Measurements from ENCODE around the gene RANBP3L. TPM values are rescaled to one million over a fixed set of nuclear protein-coding genes. Genes with fewer than 3 reads are reported as not detected.

Gene RANBP3L
- total and polyA plus RNA-seq, 2 of the 4 experiments (the other 2 are of a cell fraction) = not detected

DNA sequence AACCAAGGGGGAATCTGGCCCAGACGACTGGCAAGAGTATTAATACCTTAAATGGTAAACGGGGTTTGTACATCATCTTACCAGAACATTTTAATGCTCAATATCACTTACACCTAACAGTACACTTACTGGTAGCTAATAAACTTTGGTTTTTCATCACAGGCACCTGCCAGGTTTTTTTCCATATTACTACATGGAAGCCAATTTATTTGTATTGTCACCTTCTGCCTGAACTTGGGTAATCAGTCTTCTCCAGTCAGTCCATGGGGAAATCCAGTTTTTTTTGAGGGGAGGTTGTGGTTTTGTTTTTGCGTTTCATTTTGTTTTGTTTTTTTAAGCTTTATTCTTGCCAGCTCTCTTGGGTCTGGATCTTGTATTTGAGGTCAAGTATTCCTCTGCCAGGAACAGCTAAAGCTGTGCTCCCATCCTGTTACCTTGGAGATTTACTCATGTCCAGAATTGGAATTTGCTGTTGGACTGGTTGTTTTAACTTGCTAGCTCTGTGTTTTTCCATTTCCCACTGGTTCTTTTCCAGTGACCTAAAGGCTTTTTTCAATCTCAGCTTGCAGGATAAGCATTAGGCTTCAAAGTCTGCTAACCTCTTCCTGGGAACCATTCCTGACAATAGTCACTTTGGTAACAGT, 48.9 kb downstream of the RANBP3L start:
- no peaks in the 10 kb centered on the region for H3K4me1 ChIP-seq (ENCODE audit: control insufficient read depth, insufficient read depth, low read length)
- no peak for ATAC-seq (ENCODE audit: low read depth)

More for the DNA sequence above, 48.9 kb downstream of the RANBP3L start:
- H2AK5ac ChIP-seq (ENCODE audit: low read depth, low read length) = no peak overlapping the region
- H4K91ac ChIP-seq (ENCODE audit: insufficient read depth, low read depth, low read length) = no peak overlapping the region
- no peak overlapping the region for H2BK120ac ChIP-seq (ENCODE audit: low read depth, low read length)
- no peaks in the 10 kb centered on the region for H4K20me1 ChIP-seq (ENCODE audit: insufficient read depth, low read length)
- no peak overlapping the region for H3K23ac ChIP-seq (ENCODE audit: low read depth, low read length)
- no peak overlapping the region for H2BK5ac ChIP-seq (ENCODE audit: low read depth, low read length, poor library complexity, severe bottlenecking)
- no peak overlapping the region for H3K56ac ChIP-seq (ENCODE audit: extremely low read depth, insufficient read depth, low read length)
- no peak for DNase-seq
- no peak overlapping the region for H4K8ac ChIP-seq (ENCODE audit: low read depth in 2 of 2, low read length in 2 of 2)
- H3K18ac ChIP-seq (ENCODE audit: low read depth, low read length) = no peak overlapping the region
- TF ChIP-seq BHLHE40 (IDR thresholded peaks at IDR 0.05; ENCODE audit: low read depth, low read length) = no peak
- TF ChIP-seq, protein P1, sequence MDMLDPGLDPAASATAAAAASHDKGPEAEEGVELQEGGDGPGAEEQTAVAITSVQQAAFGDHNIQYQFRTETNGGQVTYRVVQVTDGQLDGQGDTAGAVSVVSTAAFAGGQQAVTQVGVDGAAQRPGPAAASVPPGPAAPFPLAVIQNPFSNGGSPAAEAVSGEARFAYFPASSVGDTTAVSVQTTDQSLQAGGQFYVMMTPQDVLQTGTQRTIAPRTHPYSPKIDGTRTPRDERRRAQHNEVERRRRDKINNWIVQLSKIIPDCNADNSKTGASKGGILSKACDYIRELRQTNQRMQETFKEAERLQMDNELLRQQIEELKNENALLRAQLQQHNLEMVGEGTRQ (IDR thresholded peaks at IDR 0.05; ENCODE audit: low read depth, low read length) = no peak
- TF ChIP-seq CEBPB (IDR thresholded peaks at IDR 0.05; ENCODE audit: low read depth, low read length) = no peak
- TF ChIP-seq, protein P2, sequence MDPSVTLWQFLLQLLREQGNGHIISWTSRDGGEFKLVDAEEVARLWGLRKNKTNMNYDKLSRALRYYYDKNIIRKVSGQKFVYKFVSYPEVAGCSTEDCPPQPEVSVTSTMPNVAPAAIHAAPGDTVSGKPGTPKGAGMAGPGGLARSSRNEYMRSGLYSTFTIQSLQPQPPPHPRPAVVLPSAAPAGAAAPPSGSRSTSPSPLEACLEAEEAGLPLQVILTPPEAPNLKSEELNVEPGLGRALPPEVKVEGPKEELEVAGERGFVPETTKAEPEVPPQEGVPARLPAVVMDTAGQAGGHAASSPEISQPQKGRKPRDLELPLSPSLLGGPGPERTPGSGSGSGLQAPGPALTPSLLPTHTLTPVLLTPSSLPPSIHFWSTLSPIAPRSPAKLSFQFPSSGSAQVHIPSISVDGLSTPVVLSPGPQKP (IDR thresholded peaks at IDR 0.05; ENCODE audit: borderline replicate concordance, low read depth, low read length) = no peak
- TF ChIP-seq POLR2A (IDR thresholded peaks at IDR 0.05; ENCODE audit: low read depth, low read length) = no peak
- no peak for TF ChIP-seq MAZ (IDR thresholded peaks at IDR 0.05; ENCODE audit: borderline replicate concordance, low read depth, low read length)
- intact Hi-C loops (cut with micrococcal nuclease) = no loop called here
- no peak overlapping the region for H2BK15ac ChIP-seq (ENCODE audit: low read depth, low read length)
- ChIA-PET POLR2A (ENCODE audit: unreplicated experiment) (no interaction called here), CTCF (interaction anchor here (2.7 kb wide), 1 partner anchor 11 kb away, joined by 13 read pairs; the partner anchor contains the start of gene NADK2)
- 100% methylated on average over 2 of the region's 3 CpGs; no CpG with 5 or more reads in 1 of the 2 experiments for WGBS, 2 experiments (ENCODE audit: extremely low coverage in 2 of 2, insufficient read length in 1 of 2)
- H2AFZ ChIP-seq (replicated peaks; ENCODE audit: low read length, poor library complexity) = no peak overlapping the region
- no peak overlapping the region for H3K4me2 ChIP-seq (ENCODE audit: low read depth, low read length)
- H3K9ac ChIP-seq (ENCODE audit: low read depth, low read length) = no peak overlapping the region
- H2AK9ac ChIP-seq (replicated peaks; ENCODE audit: low read depth, low read length, poor library complexity) = no peak overlapping the region
- no peaks in the 10 kb centered on the region for H3K79me1 ChIP-seq (ENCODE audit: low read depth in 1 of 2, low read length in 2 of 2)
- H3K9me3 ChIP-seq (ENCODE audit: control insufficient read depth, insufficient read depth, low read length) = no peaks in the 10 kb centered on the region
- no TSS peak for BruUV-seq (replicated peaks)
- no peaks in the 10 kb centered on the region for H3K36me3 ChIP-seq (ENCODE audit: control insufficient read depth, insufficient read depth, low read length)
- no peak overlapping the region for H3K4me3 ChIP-seq (ENCODE audit: insufficient read depth, low read depth, low read length)
- no peak overlapping the region for H4K5ac ChIP-seq (ENCODE audit: low read depth, low read length)
- H3K27me3 ChIP-seq (ENCODE audit: control insufficient read depth, insufficient read depth, low read length) = no peaks in the 10 kb centered on the region
- no peak overlapping the region for H3K4ac ChIP-seq (ENCODE audit: low read depth, low read length)
- no peaks in the 10 kb centered on the region for H3K9me1 ChIP-seq (ENCODE audit: insufficient read depth, low read length)
- H3K27ac ChIP-seq (ENCODE audit: insufficient read depth, low read length) = no peak overlapping the region
- H2BK20ac ChIP-seq (ENCODE audit: low read depth, low read length) = no peak overlapping the region
- dilution Hi-C loops (cut with HindIII; ENCODE audit: low sequenced_read_pairs, unreplicated experiment) = no loop called here
- in situ Hi-C loops (cut with MboI; ENCODE audit: low sequenced_read_pairs) = no loop called here
- no peak overlapping the region for H3K14ac ChIP-seq (replicated peaks; ENCODE audit: low read depth, low read length)

Measured in IMR-90 (cell line).